GM10847 (cell line): ENCODE measurements around the gene TPCN1.

Experiments used
- POLR2A ChIP-seq: IDR thresholded peaks from 2 replicates; pipeline ENCODE4 v1.6.1; 2011; ENCODE audit not compliant: insufficient read length; ENCODE audit errors: extremely low read depth

Gene TPCN1

DNA sequence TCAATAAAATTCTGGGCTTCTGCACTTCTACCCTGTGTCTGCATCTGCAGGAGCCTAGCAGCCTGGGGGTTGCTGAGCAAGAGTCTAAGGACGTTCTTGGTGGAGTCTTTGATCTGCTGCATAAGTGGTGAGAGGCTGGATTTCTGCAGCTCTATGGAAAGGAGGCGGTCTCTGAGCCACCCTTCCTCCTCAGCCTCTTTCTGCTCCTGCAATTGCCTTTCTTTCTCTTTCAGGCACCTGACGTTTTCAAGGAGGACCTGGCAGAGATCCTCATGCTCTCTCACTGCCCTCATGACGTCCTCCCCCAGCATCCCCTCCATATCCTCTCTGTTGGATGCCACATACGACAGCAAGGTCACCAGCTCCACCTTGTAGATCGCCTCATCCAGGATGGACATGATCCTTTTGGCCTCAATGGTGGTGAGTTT lies 13.6 kb upstream of the TPCN1 start:
- no peak for TF ChIP-seq POLR2A

DNA sequence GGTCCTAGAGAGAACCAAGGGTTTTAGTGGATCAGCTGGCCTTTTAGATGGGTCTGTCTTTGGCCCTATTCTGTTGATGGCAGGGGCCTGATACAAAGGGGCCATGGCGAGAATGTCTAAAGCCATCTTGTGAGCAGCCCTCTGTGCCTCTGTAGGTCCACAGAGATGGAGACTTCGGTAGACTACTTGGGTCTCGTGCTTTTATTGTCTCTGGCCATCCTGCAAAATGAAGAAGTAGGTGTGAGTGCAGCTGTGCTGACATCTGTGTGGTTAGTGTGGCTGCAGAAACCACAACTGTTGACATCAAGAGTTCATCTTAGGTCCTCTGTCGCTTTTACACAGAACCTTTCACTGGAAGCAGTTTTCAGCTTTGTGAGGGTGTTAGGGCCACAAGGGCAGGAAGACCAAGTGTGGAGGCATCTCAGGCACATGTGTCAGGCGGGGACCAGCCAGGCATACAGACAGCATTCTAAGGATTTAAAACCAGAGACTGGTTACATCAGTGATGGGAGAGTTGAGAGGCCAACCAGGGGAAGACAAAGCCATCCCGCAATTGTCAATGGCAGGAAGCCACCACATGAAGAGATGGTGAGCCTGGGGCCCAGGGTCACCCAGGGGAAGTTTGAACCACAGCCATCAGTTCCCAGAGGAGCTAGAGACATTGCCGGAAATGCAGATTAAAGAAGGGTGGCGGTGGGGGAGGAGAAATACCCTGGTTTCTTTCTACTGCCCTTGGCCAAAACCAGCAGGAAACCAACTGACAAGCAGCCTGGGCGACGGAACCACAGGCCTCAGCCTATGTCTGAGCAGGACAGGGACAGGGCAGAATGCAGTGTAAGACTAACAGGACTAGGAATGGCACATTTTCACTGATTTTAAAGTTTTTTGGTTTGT lies 13.0 kb upstream of the TPCN1 start:
- no peak for TF ChIP-seq POLR2A

- no peak for TF ChIP-seq POLR2A
Observed at GRCh38 chr12:113211160-113211559, 10.1 kb upstream of the TPCN1 start.

DNA sequence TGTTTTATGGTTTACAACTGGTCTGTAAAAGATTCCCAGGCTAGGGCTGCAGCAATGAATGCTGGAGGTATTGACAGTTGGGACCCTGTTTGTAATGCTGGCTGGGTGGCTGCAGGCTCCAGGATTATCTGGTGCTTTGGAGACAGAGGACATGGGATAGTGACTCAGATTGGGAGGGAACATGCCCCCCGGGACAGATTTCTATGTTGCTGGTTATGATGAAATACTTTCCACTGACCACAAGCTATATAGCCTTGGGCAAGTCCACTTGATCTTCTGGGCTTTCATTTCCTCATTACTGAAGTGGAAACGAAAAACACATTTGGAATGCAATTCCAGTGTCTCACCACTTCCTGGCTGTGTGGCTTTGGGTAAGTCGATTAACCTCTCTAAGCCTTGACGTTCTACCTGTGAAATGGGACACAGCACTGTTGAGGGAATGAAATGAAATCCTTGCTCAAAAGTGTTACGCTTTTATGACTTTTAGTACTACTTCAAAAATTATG lies 6.3 kb upstream of the TPCN1 start:
- TF ChIP-seq POLR2A: no peak

GRCh38 chr12:113216027-113216426 lies 5.2 kb upstream of the TPCN1 start:
- TF ChIP-seq POLR2A: no peak

GRCh38 chr12:113220593-113221180 lies 577 bp upstream of the TPCN1 start:
- TF ChIP-seq POLR2A: no peak

DNA sequence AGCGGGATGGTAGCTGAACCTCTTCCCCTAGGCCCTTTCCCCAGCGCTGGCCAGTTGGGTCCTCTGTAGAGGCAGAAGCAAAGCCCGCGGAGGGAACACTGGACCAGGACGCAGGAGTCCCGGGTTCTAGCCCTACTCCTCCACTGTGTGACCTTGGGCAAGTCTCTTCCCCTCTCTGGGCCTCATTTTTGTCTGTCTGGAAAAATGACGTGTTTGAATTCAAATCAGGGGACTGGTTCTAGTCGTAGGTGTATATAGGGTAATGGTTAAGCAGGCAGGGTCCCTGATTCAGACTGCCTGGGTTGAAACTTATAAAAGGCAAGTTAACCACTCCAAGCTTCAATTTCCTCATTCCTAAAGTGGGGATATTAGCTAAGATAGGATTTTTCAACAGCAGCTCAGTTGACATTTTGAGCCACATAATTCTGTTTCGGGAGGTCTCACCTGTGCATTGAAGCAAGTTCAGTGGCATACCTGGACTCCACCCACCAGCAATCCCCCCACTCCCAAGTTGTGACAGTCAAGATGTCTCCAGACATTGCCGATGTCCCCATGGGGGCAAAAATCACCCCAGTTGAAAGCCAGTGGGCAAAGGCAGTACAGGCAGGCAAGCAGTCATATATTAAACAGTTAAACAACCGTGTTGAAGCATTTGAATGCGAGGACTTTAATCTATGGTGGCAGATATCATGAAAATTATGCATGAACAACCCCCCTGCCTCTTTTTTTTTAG lies 899 bp downstream of the TPCN1 start:
- TF ChIP-seq POLR2A: no peak

DNA sequence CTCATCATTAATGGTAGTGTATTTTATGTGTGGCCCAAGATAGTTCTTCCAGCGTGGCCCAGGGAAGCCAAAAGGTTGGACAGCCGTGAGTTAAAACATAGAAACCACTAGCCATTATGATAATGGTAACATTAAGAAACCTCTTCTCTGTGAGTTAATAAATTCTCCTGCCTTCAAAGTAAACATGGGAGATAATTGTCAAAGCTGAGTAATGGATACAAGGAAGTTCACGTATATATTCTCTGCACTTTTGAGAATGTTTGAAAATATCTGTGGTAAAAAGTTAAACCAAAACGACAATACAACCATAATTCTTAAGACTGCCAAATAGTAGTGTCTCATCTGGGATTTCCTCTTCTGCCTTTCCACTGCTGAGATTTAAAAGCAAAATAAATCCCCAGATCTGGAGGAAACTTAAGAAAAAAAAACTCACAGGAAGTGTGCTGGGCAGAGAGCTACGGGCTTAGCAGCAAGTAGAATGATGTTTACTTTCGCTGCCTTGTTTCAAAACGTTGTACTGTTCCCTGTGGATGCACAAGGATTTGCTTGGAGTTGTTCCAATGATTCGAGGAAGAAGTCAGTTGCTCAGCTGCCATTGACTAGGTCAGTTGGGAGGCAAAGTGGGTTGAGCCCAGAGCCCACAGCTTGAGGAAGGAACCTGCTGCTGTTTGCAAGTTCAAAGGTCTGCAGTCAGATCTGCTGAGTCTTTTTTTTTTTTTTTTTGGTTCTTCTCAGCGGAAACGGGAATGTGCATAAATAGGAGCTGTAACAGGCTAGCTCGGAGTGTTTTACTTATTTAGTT lies 1.7 kb downstream of the TPCN1 start:
- no peak for TF ChIP-seq POLR2A

DNA sequence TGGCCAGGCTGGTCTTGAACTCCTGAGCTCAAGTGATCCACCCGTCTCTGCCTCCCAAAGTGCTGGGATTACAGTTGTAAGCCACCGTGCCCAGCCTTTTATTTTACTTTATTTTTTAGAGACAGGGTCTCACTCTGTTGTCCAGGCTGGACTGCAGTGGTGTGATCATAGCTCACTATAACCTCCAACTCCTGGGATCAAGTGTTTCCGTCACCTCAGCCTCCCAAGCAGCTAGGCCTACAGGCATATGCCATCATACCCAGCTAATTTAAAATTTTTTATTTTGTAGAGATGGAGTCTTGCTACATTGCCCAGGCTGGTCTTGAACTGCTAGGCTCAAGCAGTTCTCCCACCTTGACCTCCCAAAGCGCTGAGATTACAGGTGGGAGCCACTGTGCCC lies 3.7 kb downstream of the TPCN1 start:
- TF ChIP-seq POLR2A: no peak

DNA sequence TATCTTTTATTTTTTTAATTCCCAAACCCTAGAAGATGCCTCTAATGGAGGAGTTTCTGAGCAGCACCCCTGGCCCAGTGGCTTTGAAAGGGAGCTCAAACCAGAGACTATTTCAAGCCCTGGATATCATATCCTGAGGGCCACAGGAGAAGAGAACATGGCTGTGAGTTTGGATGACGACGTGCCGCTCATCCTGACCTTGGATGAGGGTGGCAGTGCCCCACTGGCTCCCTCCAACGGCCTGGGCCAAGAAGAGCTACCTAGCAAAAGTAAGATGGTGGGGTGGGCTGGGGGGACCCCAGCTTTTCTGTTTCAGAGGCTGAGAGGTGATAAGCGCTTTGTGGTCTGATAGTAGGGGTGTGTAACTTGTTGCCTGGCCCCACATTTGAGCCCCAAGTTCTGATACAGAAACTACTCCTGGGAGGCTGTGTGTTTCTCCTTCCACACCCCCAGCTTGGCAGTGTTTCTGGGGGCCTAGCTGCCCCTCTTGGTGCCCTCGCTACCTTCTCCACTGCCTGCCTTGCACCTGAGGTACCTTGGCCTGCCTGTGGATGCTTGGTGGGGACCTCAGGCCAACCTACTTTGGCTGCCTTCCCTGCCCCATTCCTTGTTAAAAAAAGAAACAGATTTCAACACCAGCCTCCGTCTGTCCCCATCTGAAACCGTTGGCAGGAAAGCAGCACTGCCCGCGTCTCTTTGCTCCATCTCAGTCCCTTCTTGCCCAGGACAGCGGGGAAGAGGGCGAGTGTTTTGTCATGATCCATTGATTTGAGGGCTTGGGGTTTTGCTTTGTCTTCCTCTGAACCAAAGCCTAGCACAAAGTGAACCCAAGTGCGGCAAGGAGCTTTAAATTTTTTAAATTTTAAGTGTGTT lies 5.7 kb downstream of the TPCN1 start:
- no peak for TF ChIP-seq POLR2A

- no peak for TF ChIP-seq POLR2A
Observed at GRCh38 chr12:113227686-113228391, 6.6 kb downstream of the TPCN1 start.

DNA sequence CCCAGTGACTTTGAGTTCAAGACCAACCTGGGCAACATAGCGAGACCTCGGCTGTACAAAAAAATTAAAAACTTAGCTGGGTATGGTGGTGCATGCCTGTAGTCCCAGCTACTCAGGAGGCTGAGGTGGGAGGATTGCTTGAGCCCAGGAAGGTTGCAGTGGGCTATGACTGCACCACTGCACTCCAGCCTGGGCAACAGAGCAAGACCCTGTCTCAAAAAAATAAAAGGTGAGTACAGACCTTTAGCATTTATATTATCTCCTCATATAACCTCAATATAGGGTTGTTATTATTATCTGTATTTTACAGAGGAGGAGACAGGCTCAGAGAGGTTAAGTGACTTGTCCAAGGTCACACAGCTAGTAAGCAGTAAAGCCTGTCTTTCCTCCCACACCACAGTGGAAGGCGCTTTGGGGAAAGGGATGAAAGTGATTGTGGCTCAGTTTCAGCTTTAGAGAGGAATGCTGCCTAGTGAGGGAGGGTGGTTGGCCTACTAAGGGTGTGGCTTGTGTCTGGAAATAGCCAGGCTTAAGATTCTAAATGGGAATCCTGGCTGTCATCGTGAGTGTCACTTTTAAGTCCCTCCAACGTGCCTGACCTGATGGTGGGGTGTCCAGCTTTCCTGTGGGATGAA lies 7.2 kb downstream of the TPCN1 start:
- TF ChIP-seq POLR2A: no peak
